ENCODE measurements around the gene SLC5A10.
"Not testable (repeated sequence)": the region's sequence is repeated elsewhere in the genome, so short reads cannot be mapped to it uniquely, and the experiment has no call there.

Gene SLC5A10

GRCh38 chr17:18917506-18918032 lies 34.4 kb upstream of the SLC5A10 start:
- no peak for TF ChIP-seq CTCF (conservative IDR thresholded peaks at IDR 0.05; ENCODE audit: low read depth, low read length)
- no peak overlapping the region for H3K4me3 ChIP-seq (ENCODE audit: low read depth, low read length)
- no peak for DNase-seq (ENCODE audit: low read depth)

GRCh38 chr17:18919963-18920362 lies 32.0 kb upstream of the SLC5A10 start:
- H3K4me3 ChIP-seq (ENCODE audit: low read depth, low read length): no peak overlapping the region
- DNase-seq (ENCODE audit: low read depth): no peak
- TF ChIP-seq CTCF (conservative IDR thresholded peaks at IDR 0.05; ENCODE audit: low read depth, low read length): no peak

GRCh38 chr17:18920911-18921441 lies 31.0 kb upstream of the SLC5A10 start:
- TF ChIP-seq CTCF (conservative IDR thresholded peaks at IDR 0.05; ENCODE audit: low read depth, low read length): no peak
- no peak overlapping the region for H3K4me3 ChIP-seq (ENCODE audit: low read depth, low read length)
- DNase-seq (ENCODE audit: low read depth): peak; percentile 20

GRCh38 chr17:18921485-18921884 lies 30.5 kb upstream of the SLC5A10 start:
- DNase-seq (ENCODE audit: low read depth): no peak
- no peak for TF ChIP-seq CTCF (conservative IDR thresholded peaks at IDR 0.05; ENCODE audit: low read depth, low read length)

GRCh38 chr17:18921912-18922451 lies 30.0 kb upstream of the SLC5A10 start:
- TF ChIP-seq CTCF (conservative IDR thresholded peaks at IDR 0.05; ENCODE audit: low read depth, low read length): no peak
- no peak overlapping the region for H3K4me3 ChIP-seq (ENCODE audit: low read depth, low read length)
- DNase-seq (ENCODE audit: low read depth): peak; percentile 39

More at GRCh38 chr17:18921485-18921884, 30.5 kb upstream of the SLC5A10 start:
- H3K4me3 ChIP-seq (ENCODE audit: low read depth, low read length): no peak overlapping the region

GRCh38 chr17:18922596-18922995 lies 29.4 kb upstream of the SLC5A10 start:
- not testable (repeated sequence) for H3K4me3 ChIP-seq (ENCODE audit: low read depth, low read length); DNase-seq (ENCODE audit: low read depth)

GRCh38 chr17:18925187-18925586 lies 26.8 kb upstream of the SLC5A10 start:
- no peak for TF ChIP-seq CTCF (conservative IDR thresholded peaks at IDR 0.05; ENCODE audit: low read depth, low read length)
- no peak overlapping the region for H3K4me3 ChIP-seq (ENCODE audit: low read depth, low read length)
- DNase-seq (ENCODE audit: low read depth): no peak

Measured in choroid plexus epithelial cell (primary cell).